ENCODE results near the gene RAB14.

RAB14 gene

DNA sequence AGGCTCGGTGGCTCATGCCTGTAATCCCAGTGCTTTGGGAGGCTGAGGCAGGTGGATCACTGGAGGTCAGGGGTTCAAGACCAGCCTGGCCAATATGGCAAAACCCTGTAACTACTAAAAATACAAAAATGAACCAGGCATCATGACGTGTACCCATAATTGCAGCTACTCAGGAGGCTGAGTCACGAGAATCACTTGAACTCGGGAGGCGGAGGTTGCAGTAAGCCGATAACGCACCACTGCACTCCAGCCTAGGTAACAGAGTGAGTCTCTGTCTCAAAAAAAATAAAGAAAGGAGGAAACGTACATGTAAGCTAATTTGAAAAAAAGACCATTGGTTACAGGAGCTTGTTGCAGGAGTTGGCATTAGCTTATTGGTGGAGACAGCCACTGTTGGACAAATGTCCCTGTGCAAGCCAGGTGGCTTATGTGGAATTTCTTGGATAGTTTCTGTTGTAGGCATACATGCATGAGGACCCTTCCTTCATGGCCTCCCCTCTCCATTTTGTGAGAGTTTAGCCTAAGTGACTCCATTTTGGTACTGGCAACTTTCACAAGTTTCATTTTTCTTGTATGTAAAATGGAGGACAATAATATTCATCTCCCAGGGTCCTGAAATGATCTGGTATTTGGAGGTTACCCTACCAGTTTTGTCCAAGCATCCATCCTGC, 16.8 kb upstream of the RAB14 start:
- no peak for DNase-seq

DNA sequence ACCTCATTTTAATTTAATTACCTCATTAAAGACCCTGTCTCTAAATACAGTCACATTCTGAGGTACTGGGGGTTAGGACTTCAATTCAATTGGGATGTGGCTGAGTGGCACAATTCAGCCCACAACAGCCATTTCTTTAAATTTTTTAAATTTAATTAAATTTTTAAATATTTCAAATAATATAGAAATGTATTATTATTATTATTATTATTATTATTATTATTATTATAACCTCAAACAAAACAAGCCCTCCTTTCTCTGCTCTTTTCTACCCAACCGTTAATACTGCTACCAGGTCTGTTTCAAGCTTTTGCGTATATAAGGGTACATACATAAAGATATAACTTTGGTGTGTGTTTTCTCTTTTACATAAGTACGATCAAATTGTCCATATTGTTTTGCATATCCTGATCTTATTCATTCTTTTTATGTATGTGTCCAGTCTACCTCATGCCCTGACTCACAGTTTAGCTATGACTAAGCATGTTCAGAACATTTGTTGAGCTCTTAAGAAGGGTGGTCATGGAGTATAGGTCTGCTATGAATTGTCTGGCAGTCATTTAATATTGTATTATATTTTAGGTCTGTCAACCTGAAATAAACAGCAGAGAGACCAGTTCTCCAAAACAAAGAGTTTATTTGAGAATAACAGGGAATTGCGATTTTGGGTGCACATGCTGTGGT, 16.1 kb upstream of the RAB14 start:
- DNase-seq: no peak

DNA sequence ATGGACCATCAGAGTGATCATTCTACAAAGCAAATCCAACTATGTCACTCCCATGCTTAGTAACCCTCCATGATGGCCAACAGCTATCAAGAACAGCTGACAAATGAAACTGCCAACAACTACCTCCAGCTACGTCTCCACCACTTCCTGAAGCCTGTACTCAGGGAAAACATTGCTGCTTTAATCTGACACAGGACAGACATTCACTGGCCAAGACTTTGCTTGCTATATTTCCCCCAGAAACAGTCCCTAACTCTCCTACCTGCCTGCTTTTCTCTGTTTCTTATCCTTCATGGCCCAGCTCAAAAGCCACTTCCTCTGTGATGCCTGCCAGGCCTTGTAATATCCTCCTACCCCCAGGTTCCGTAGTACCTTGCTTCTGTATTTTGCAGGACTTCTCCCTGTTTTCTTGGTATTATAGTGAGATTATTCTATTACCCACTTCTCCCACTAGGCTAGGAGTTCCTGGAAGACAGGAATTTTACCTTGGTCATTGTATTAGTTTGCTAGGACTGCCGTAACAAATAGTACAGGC, 14.7 kb upstream of the RAB14 start:
- peak; percentile 53 for DNase-seq

DNA sequence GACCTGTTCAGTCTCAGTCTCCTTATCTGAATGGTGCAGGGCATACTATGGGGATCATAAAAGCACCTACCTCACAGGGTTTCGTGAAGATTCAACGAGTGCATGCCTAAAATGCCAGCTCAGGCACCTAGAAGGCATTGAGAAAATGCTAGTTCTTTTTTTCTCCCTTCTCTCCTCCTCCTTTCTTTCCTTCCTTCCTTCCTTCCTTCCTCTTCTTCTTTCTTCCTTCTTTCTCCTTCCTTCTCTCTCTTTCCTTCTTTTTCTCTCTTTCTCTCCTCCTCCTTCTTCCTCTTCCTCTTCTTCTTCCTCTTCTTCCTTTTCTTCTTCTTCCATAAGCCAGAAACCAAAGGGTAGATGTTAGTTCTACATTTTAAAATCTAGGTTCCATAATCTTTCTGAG, 12.3 kb upstream of the RAB14 start:
- DNase-seq: no peak

DNA sequence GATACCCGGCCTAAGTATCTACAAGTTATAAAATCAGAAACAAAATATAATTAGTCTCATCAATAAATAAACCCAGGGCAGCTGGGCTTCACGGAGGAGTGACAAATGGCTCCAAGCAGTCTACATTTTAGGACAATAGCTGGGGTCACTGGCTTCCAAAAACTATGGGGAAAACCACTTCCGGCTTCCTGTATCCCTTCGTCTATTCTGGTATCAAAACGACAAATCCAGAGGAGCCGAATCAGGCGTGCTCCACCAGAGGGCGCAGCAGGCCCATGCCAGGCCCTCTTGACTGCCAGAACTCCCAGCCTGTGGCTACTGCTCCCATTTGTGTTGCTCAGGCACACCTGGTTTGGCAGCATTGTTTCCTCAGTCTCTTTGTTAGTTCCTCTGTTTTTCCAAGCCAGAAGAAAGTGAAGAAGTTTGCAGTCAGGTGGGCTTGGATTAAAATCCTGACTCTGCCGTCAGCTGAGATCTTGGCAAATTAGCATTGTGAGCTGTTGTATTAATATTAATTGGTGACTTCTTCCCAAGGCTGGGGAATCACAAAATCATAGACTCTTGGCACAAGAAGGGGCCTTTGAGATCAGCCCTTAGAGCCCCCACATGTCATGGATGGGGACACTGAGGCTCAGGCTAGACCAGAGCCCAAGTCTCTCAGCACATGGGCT, 11.6 kb upstream of the RAB14 start:
- DNase-seq: peak; percentile 94

DNA sequence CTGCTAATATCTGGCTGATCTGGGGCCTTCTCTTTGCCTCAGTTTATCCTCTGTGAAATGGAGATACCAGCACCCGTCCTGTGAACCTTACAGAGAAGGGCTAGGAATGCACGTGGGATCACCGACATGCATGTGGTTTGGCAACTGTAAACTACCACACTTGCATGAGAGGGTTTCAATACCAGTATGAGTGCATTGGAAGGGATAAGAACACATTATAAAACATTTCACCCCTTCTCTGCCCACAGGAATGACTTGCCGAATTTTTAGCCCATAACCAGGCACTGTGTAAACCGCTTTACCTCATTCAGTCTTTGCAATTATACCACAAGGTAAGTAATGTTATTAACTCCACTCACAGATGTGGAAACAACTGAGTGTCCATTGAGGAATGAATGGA, 8.9 kb upstream of the RAB14 start:
- DNase-seq: peak; percentile 46

DNA sequence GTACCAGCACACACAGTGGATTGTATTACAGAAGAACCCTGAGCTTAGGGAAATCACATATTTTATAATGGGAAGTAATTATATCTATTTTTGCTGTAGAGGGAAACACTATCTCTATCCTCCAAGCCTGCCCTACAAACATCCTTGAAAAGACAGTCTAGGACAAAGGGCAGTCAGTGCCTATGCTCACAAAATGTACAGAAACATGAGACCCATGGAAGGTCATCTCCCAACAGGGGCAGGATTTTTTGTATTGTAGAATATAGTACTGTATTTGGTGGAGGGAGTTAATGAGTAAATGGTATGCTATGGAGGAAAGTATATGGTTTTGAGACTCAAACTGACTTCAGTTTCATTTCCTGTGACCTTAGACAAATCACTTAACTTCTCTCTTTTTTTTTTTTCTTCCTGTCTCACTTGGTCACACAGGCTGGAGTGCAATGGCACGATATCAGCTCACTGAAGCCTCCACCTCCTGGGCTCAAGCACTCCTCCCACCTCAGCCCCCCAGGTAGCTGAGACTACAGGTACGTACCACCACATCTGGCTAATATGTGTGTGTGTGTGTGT, 5.8 kb upstream of the RAB14 start:
- no peak for DNase-seq

DNA sequence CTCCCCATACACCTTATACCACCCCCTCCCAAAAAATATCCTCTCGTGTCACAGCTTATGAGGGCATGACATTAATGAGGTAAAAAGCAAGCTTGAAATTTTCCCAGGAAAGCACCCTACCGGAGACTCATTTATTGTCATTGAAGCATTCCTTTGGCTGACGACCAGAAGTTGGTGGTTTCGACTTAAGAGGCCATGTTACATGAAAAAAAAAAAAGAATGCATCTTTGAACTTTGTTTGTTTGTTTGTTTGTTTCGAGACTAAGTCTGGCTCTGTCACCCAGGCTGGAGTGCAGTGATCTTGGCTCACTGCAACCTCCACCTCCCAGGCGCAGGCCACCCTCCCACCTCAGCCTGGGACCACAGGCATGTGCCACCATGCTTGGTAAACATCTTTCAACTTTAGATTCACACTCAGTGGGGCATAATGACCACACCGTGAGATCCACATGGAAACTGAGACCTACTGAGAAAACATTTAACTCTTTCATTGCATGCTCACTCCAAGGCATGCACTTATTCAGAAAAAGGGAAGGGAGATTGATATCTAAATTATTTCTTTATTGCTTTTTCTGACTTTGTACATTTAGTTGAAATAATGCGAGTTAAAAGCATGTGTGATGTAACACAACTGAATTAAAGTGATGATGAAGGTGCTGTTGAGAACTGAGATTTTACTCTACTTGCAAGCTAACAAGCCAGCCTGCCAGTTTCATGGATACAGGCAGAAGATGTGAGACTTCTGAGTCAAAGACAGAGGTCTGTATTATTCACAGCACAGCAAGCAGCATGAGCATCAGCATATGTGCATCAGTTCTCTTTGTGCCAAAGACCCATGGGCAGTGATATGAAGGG, 5.1 kb upstream of the RAB14 start:
- no peak for DNase-seq

DNA sequence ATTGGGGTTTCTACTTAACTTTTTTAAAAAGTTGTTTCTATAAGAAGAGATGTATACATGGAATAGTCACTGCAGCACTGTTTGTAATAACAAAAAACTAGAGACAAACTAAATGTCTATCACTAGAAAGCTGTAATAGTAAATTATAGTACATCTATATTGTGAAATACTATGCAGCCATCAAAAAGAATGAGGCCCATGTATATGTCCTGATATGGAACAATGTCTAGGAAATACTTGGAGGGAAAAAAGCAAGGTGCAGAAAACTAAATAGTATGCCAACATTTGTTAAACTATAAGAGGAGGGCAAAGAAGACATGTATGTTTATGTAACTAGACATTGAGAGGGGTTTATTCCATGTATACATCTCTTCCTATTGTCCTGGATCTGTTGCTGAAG, 2.9 kb upstream of the RAB14 start:
- no peak for DNase-seq

DNA sequence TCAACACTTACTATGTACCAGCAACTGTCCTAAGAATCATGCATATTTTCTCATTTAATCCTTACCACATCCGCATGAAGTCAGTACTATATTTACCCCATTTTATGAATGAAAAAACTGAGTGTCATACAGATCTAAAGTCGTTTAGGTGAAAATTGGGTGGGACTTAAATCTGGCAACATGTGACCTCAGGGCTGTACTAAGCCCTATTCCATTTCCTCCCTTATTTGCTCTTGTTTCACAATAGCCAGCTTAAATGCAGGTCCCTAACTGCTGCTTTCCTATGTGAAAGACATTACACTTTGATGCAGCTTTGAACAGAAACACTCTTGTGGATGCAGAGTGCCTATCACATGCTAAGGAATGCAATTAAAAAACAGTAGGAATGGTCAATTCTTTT, 2.5 kb upstream of the RAB14 start:
- DNase-seq: peak; percentile 41

DNA sequence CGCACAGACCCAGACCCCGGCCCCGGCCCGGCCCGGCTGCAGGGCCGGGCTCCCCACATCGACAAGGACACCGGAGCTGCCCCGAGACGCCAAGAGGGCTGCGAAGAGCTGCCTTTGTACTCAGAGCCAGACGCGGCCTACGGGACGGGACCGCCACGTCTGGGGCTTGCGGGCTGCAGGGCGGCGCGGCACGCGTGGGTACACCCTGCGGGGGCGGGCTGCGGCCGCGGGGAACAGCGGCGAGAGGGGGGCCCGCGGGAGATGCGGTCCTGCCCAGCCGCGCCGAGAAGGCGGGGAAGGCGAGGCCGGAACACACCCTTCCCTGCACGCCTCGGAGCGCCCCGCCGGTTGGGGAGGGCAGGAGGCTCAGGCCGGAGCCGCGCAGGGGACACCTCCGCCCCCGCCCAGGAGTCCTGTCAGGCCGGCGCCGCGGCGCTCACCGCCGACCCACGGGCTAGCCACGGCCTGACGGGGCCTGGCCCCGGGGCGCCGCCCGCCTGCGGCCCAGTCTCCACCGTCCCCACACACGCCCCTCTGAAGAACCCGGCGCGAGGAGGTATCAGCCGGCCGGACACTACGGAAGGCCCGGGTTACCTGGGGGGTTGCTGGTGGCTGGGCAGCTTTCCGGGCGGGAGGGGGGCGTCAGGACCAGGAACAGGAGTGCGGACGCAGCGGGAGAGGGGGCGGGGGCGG, 478 bp downstream of the RAB14 start:
- peak; percentile 72 for DNase-seq

DNA sequence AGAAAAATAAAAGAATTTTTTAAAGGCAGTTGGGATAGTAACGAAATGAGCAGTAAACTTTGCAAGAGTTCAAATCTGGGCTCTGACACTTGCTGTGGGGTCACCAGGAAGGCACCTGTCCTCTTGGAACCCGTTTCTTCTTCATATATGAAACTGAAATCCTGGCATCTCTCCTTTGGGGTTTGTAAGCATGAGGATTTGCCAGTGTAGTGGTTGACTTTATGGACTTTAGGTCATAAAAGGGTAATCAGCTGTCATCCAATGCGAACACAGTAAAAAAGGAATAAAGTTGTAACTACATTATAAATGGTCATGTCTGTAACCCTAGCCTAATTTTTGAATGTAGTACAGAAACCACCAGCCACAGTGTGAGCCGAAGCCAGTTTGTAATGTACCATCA, 1.3 kb downstream of the RAB14 start:
- no peak for DNase-seq

DNA sequence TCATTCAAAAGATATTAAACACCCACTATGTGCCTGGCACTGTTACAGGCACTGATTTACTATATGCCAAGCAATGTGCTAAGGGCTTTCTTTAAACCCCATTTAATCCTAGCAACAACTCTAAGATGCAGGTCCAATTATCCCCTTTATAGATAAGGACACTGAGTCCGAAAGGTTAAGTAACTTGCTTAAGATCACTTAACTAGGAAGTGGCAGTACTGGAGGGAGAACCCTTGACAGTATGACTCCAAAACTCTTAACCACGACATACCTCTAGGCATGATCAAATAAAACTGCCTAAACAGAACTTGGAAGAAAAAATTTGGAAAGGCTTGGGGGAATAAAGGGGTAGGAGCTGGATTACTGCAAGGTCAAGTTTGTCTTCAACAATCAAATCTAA, 1.7 kb downstream of the RAB14 start:
- DNase-seq: peak; percentile 42

DNA sequence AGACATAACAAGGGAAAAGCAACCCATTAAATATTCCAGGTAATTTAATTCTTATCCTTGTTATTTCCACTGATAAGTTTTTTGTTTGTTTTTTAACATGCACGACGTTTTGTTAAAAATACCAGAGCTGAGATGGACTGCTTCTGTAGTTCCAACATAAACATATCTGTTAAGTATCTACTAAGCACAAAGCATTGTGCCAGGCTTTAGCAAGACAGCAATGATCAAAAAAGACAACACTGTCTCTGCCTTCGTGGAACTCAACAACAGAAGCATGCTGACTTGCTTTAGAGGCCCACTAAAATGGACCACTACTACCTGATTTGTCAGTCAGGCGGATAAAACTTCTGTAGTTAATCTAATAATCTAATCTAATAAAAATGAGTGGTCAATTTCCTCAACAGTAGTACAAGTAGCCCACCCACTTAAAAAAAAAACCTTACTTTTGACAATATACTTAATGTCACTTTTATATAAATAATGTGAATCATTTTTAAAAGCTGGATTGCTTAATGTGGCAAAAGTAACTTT, 3.1 kb downstream of the RAB14 start:
- DNase-seq: no peak

DNA sequence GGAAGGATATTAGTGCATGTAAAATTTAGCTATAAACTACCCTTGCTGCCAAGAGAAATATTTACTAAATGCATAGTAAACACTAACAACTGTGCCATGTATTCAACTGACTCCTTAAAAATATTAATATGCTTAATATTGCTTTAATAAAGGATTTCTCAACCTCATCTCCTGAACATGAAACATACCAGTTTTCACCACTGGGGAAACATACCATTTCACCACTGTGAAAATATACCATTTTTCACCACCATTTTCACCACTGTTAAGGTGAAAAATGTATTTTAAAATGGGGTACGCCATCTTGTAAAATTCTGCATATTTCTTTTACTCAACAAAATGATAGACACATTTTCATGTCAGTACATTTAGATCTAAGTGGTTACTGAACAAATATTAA, 4.5 kb downstream of the RAB14 start:
- DNase-seq: no peak

DNA sequence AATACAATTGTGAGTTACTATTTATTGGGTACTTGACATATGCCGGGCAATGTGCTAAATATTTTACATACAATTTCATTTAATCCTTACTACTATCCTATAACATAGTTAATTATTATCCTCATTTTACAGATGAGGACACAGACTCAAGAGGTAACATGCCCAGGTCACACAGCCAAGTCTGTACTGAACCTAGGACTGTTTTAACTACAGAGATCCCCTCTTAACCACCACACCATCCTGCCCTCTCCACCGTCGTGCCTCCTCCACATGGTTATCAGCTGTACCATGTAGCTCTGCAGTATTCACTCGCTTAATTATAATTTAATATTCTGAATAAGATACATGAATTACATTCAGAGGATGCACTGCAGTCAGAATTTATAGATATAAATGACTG, 5.3 kb downstream of the RAB14 start:
- DNase-seq: peak; percentile 60

DNA sequence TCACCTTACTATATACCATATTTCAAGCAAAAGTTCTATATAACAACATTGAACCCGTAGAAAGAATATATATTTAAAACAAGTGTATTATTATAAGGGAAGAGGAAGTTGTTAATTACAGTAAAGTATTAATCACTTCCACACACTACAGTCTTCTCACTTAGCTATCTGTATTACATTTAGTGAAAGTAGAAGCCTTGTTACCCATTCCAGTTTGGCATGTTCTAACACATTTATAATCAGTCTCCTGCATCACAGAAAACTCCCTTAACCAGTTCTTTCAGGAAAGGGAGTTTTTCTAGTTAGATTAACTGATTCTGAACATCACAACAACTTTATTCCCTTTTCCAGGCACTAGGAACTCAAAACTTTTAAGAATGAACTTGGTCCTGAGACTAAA, 6.9 kb downstream of the RAB14 start:
- DNase-seq: no peak

DNA sequence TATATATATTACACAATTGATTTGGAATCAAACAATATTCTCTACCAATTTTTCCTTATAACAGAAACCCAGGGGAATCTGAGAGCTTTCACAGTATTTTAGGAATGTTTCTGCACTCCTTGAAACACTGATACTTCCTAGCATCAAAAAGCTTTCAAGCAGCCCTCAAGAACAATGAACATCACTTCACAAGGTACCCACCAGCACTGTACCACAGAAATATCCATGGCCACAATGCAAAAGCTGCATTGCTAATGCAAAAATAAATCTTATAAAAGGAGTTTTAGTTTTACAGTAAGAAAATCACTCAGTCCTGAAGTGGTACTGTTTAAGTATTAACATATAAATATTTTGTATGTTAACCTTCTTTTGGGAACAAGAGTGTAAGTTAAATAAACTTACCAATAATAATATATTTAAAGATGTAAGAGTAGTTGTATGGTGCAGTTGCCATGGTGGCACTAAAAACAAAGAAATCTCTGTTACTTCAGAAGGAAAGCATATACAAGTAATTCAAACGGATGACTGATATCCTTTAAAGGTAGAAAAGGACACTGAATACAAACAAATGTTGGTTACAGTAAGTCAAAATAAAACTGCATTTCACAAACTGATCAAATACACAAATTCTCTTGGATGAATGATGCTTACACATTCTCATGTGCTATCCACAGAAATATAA, 8.6 kb downstream of the RAB14 start:
- DNase-seq: no peak

DNA sequence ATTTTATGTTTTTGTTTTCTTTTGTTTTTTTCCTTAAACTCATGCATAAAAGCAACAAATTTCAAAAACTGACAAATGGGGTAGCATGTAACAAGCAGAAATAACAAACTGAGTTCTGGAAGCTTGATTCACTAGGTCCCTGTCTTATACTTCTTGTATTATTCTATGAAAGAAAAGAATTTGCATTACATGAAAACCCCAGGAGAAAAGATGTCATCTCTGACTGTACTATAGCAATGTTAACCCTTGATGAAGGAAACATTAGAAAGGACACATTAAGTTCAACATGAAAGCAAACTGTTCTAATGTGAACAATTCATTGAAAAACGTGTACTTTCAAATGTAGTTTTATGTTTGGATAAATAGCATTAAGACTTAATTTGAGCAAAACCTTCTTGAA, 9.2 kb downstream of the RAB14 start:
- no peak for DNase-seq

DNA sequence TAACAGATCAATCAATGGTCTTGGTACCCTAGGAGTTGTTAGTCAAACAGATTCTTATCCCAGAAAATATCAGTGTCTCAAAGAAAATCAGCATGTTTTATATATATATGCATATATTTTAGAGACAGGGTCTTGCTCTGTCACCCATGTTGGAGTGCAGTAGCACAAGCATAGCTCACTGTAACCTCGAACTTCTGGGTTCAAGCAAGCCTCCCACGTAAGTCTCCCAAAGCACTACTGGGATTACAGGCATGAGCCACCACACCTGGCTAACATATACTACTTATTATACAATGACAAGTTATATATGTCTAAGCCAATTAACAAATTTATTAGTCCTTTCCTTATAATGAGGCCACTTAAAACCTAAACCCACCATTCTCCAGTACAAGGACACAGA, 10.4 kb downstream of the RAB14 start:
- DNase-seq: no peak

DNA sequence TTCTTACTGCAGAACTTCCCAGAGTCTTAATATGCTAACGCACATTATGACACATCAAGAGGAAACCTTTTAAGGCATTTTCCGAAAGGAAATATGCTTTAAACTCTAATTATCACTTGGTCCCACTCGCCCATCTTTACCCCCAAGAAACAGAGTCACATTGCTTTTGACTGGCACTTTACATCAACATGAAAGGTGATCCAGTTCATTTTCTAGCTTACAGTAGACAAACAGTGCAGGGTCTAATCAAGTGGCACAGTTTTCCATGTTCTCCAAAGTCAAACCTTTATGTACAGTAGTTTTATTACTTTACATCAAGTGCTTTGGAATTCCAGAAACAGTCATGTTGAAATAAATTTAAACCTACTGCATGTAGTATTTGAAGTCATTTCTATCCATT, 12.0 kb downstream of the RAB14 start:
- no peak for DNase-seq
